BE2C (cell line): Measurements from ENCODE around the gene PA2G4.

ENCODE experiments used
- DNase-seq: peaks from one replicate; pipeline ENCODE4 v3.0.0-alpha.2; 2020
- H3K27me3 ChIP-seq: fragments of 250-450 bp; sonication (Bioruptor Pico); 2 replicates; pipeline ENCODE4 v1.5.1; 2020; ENCODE audit warnings: mild to moderate bottlenecking
- H3K36me3 ChIP-seq: fragments of 250-450 bp; sonication (Bioruptor Pico); 2 replicates; pipeline ENCODE4 v1.5.1; 2020; ENCODE audit warnings: mild to moderate bottlenecking
- H3K4me1 ChIP-seq: fragments of 250-450 bp; sonication (Bioruptor Pico); 2 replicates; pipeline ENCODE4 v1.5.1; 2020
- H3K4me3 ChIP-seq: 2 replicates; pipeline ENCODE4 v1.5.1; 2011; ENCODE audit warnings: low read depth, low read length
- H3K9me3 ChIP-seq: fragments of 250-450 bp; sonication (Bioruptor Pico); 2 replicates; pipeline ENCODE4 v1.5.1; 2020
- CTCF ChIP-seq: IDR thresholded peaks from 2 replicates; pipeline ENCODE4 v1.5.1; 2012; ENCODE audit warnings: mild to moderate bottlenecking, low read depth, low read length

Gene PA2G4

GRCh38 chr12:56160894-56161689 is 56.7 kb downstream of the PA2G4 start:
- no peaks in the 10 kb centered on the region for H3K9me3 ChIP-seq
- no peaks in the 10 kb centered on the region; the same call in 1 of the 2 replicates for H3K27me3 ChIP-seq
- no peak for TF ChIP-seq CTCF
- H3K4me1 ChIP-seq: no peaks in the 10 kb centered on the region; the same call in 1 of the 2 replicates
- no peak for DNase-seq
- no peak overlapping the region; the same call in 1 of the 2 replicates for H3K4me3 ChIP-seq
- peaks cover 58% of the 10 kb centered on the region for H3K36me3 ChIP-seq

- Histone ChIP-seq H3K27me3 (no peaks in the 10 kb centered on the region; the same call in 1 of the 2 replicates), H3K9me3 (no peaks in the 10 kb centered on the region), H3K36me3 (peaks cover 62% of the 10 kb centered on the region), H3K4me3 (no peak overlapping the region), H3K4me1 (no peaks in the 10 kb centered on the region; the same call in 1 of the 2 replicates)
- TF ChIP-seq CTCF: no peak
- no peak for DNase-seq
Measured at GRCh38 chr12:56161690-56162351, 57.5 kb downstream of the PA2G4 start.

- Histone ChIP-seq H3K9me3 (no peaks in the 10 kb centered on the region), H3K4me3 (no peak overlapping the region), H3K27me3 (no peaks in the 10 kb centered on the region; the same call in 1 of the 2 replicates), H3K4me1 (no peaks in the 10 kb centered on the region; the same call in 1 of the 2 replicates), H3K36me3 (peaks cover 67% of the 10 kb centered on the region)
- TF ChIP-seq CTCF: no peak
- DNase-seq: no peak
Measured at GRCh38 chr12:56162468-56163290, 58.3 kb downstream of the PA2G4 start.
